ENCODE measurements around the gene VTCN1. TPM values are rescaled to one million over a fixed set of nuclear protein-coding genes. Genes with fewer than 3 reads are reported as not detected.

The VTCN1 gene
- total and polyA plus RNA-seq, 2 donors (not counting 3 experiments of a cell fraction or from before 2014, with no cell fraction given): not detected

GRCh38 chr1:117097443-117097842, 113.3 kb downstream of the VTCN1 start:
- Histone ChIP-seq H4K20me1 (replicated peaks; ENCODE audit: control insufficient read depth, extremely low read depth, insufficient read depth, low read length) (no peaks in the 10 kb centered on the region), H3K27me3 (ENCODE audit: control insufficient read depth in 2 of 2, insufficient read depth in 2 of 2, low read length in 2 of 2) (no peaks in the 10 kb centered on the region), H3K4me3 (replicated peaks in 1 of 3; ENCODE audit: insufficient read depth in 1 of 3, low read depth in 1 of 3, low read length in 3 of 3) (no peak overlapping the region), H3K36me3 (ENCODE audit: control insufficient read depth in 2 of 2, extremely low read depth in 1 of 2, insufficient read depth in 2 of 2, low read length in 2 of 2) (peaks cover 0 to 13% of the 10 kb centered on the region in 2 experiments), H3K9me1 (replicated peaks; ENCODE audit: control insufficient read depth, extremely low read depth, insufficient read depth, low read length) (no peaks in the 10 kb centered on the region), H3K4me1 (ENCODE audit: control insufficient read depth, extremely low read depth, insufficient read depth, low read length) (peaks cover 33% of the 10 kb centered on the region), H3K9me3 (replicated peaks; ENCODE audit: control insufficient read depth, insufficient read depth, low read length) (no peaks in the 10 kb centered on the region), H3K9ac (replicated peaks; ENCODE audit: extremely low read depth, insufficient read depth, low read length) (no peak overlapping the region), H3K27ac (ENCODE audit: insufficient read depth, low read depth, low read length) (peak overlapping the region; percentile 64), H3K4me2 (ENCODE audit: insufficient read depth, low read length) (peak overlapping the region; percentile 35), H3K79me2 (ENCODE audit: control insufficient read depth, insufficient read depth, low read length) (no peaks in the 10 kb centered on the region), H2AFZ (ENCODE audit: low read depth, low read length) (no peak overlapping the region)
- BruUV-seq (replicated peaks): no TSS peak
- POLR2A ChIA-PET: no interaction called here
- intact Hi-C loops (cut with micrococcal nuclease): no loop called here
- FAIRE-seq: no peak
- TF ChIP-seq POLR2AphosphoS5 (IDR thresholded peaks at IDR 0.05; ENCODE audit: insufficient read depth, low read depth, low read length) (no peak), MYC (IDR thresholded peaks at IDR 0.05; ENCODE audit: low read depth, low read length) (no peak), MAX (IDR thresholded peaks at IDR 0.05; ENCODE audit: insufficient read depth, insufficient read length) (no peak), JUN (IDR thresholded peaks at IDR 0.05; ENCODE audit: borderline replicate concordance, insufficient read depth, insufficient read length, low read depth) (no peak), EZH2 (IDR thresholded peaks at IDR 0.05; ENCODE audit: borderline replicate concordance, low read depth, low read length, severe bottlenecking) (no peak), CTCF (IDR thresholded peaks at IDR 0.05; ENCODE audit: extremely low read depth in 1 of 2, insufficient read depth in 1 of 2, low read depth in 1 of 2, low read length in 2 of 2) (no peak)
- dilution Hi-C loops (cut with MboI; ENCODE audit: extremely low pct_ligation_motif_present, low sequenced_read_pairs): no loop called here
- no peak for DNase-seq (ENCODE audit: low read depth, low spot score)
- CTCF ChIA-PET: interaction anchor here (1.5 to 5.4 kb wide), 4 partner anchors 25 to 31 kb away, joined by 5 to 42 read pairs (median 6); no protein-coding TSS in a partner anchor
